A549 (cell line): Measurements from ENCODE around the gene SUCLA2. TPM values are rescaled to one million over a fixed set of nuclear protein-coding genes. Genes with fewer than 3 reads are reported as not detected.

Experiments used
- ATAC-seq, 2 experiments: fragments of 200-7000 bp in 1 of 2; fragments of >200 bp in 1 of 2; cut with Nextera tagmentation in 1 of 2; cut with Tn5 transposase in 1 of 2; 3 replicates each; pipeline versions ENCODE4 v1.8.0 to v1.9.1; 2018 to 2020; ENCODE audit warnings: mild to moderate bottlenecking in 1 of 2, moderate library complexity in 1 of 2
- CTCF ChIA-PET: fragments of 300-600 bp; sonication (Branson Sonifier 250); formaldehyde crosslinking; extraction: SDS; loops from one replicate; lab custom pipeline; 2021; ENCODE audit warnings: antibody characterized with exemption, inconsistent platforms; lab: Yijun Ruan, JAX
- POLR2A ChIA-PET: fragments of 350-600 bp; formaldehyde crosslinking; extraction: SDS; loops from one replicate; lab custom pipeline; 2021; ENCODE audit warnings: antibody characterized with exemption, inconsistent platforms; lab: Yijun Ruan, JAX
- DNase-seq, 2 experiments: peaks; one replicate each; pipeline versions ENCODE4 v3.0.0 to v3.0.0-alpha.2; 2011 to 2016; ENCODE audit warnings: low read depth in 1 of 2, low spot score in 1 of 2
- FAIRE-seq: peaks from 2 replicates; lab custom pipeline; 2011; peaks lifted over from hg19 to GRCh38; lab: Jason Lieb, UNC
- H3K27ac ChIP-seq, 2 experiments: fragments of >200 bp; sonication (Bioruptor Twin); formaldehyde crosslinking; 3 replicates each; pipeline ENCODE4 v1.5.1; 2016 to 2017
- H3K4me1 ChIP-seq: fragments of >200 bp; sonication (Bioruptor Twin); formaldehyde crosslinking; 3 replicates; pipeline ENCODE4 v1.6.1; 2016
- H3K4me2 ChIP-seq: fragments of >200 bp; sonication (Bioruptor Twin); formaldehyde crosslinking; 3 replicates; pipeline ENCODE4 v1.6.1; 2016
- H3K4me3 ChIP-seq: fragments of >200 bp; sonication (Bioruptor Twin); formaldehyde crosslinking; 3 replicates; pipeline ENCODE4 v1.5.1; 2016
- H3K9me3 ChIP-seq: fragments of >200 bp; sonication (Bioruptor Twin); formaldehyde crosslinking; 3 replicates; pipeline ENCODE4 v1.6.1; 2016
- ATOH8 ChIP-seq: fragments of 250-450 bp; sonication (Bioruptor Pico); IDR thresholded peaks from 2 replicates; pipeline ENCODE4 v1.5.0; 2020; ENCODE audit warnings: low read depth, mild to moderate bottlenecking, moderate library complexity
- CEBPB ChIP-seq, 2 experiments: fragments of >200 bp in 1 of 2; sonication (Bioruptor Twin) in 1 of 2; formaldehyde crosslinking in 1 of 2; IDR thresholded peaks; 2 replicates each; pipeline ENCODE4 v1.6.1; 2012 to 2016
- ELK1 ChIP-seq: fragments of 150-350 bp; IDR thresholded peaks from 2 replicates; pipeline ENCODE4 v1.6.1; 2014; ENCODE audit warnings: low read depth, mild to moderate bottlenecking, low read length
- ESRRA ChIP-seq: fragments of 150-350 bp; IDR thresholded peaks from 2 replicates; pipeline ENCODE4 v1.6.1; 2014; ENCODE audit warnings: mild to moderate bottlenecking, low read length, borderline replicate concordance
- HEYL ChIP-seq: fragments of 250-450 bp; sonication (Bioruptor Pico); IDR thresholded peaks from 2 replicates; pipeline ENCODE4 v1.8.0; 2021; ENCODE audit warnings: mild to moderate bottlenecking, moderate library complexity
- HOXA7 ChIP-seq: fragments of 250-450 bp; sonication (Bioruptor Pico); IDR thresholded peaks from 2 replicates; pipeline ENCODE4 v1.5.0; 2020; ENCODE audit warnings: mild to moderate bottlenecking, moderate library complexity
- JUN ChIP-seq, 2 experiments: fragments of >200 bp; sonication (Bioruptor Twin); formaldehyde crosslinking; IDR thresholded peaks; 2 replicates in 1 of 2; 3 replicates in 1 of 2; pipeline ENCODE4 v1.6.1; 2016 to 2017
- KDM5A ChIP-seq: fragments of 200-600 bp; sonication (generic); IDR thresholded peaks from 2 replicates; pipeline ENCODE4 v1.6.1; 2016; ENCODE audit warnings: antibody characterized with exemption, mild to moderate bottlenecking
- MAZ ChIP-seq: fragments of 150-350 bp; IDR thresholded peaks from 2 replicates; pipeline ENCODE4 v1.6.1; 2014; ENCODE audit warnings: antibody characterized with exemption, low read depth, low read length, borderline replicate concordance
- NFE2L2 ChIP-seq: fragments of 150-350 bp; conservative IDR thresholded peaks from 2 replicates; pipeline ENCODE4 v1.6.1; 2014; ENCODE audit warnings: low read length
- NPAS2 ChIP-seq: fragments of 250-450 bp; sonication (Bioruptor Pico); IDR thresholded peaks from 2 replicates; pipeline ENCODE4 v1.8.0; 2022; ENCODE audit warnings: mild to moderate bottlenecking, moderate library complexity, borderline replicate concordance
- PHF8 ChIP-seq: fragments of 200-600 bp; sonication (generic); IDR thresholded peaks from 2 replicates; pipeline ENCODE4 v1.6.1; 2016; ENCODE audit warnings: low read depth, mild to moderate bottlenecking, antibody characterized with exemption, moderate library complexity, borderline replicate concordance
- POLR2A ChIP-seq: IDR thresholded peaks from 2 replicates; pipeline ENCODE4 v1.6.1; 2012; ENCODE audit warnings: mild to moderate bottlenecking, low read length
- POLR2AphosphoS2 ChIP-seq: conservative IDR thresholded peaks from 2 replicates; pipeline ENCODE4 v1.6.1; 2012; ENCODE audit warnings: low read length, improper control_type of control experiment, inconsistent platforms
- RAD21 ChIP-seq, 2 experiments: fragments of >200 bp in 1 of 2; sonication (Bioruptor Twin) in 1 of 2; formaldehyde crosslinking in 1 of 2; IDR thresholded peaks in 1 of 2; conservative IDR thresholded peaks in 1 of 2; 2 replicates in 1 of 2; 3 replicates in 1 of 2; pipeline ENCODE4 v1.6.1; 2012 to 2018; ENCODE audit warnings: inconsistent platforms in 1 of 2
- RARB ChIP-seq: fragments of 250-450 bp; sonication (Bioruptor Pico); IDR thresholded peaks from 2 replicates; pipeline ENCODE4 v1.8.0; 2021; ENCODE audit warnings: mild to moderate bottlenecking, moderate library complexity
- RFX5 ChIP-seq: fragments of 450-650 bp; IDR thresholded peaks from 2 replicates; pipeline ENCODE4 v1.7.1; 2014; ENCODE audit warnings: antibody characterized with exemption, mild to moderate bottlenecking, moderate library complexity
- RNF2 ChIP-seq: fragments of 200-600 bp; sonication (generic); IDR thresholded peaks from 2 replicates; pipeline ENCODE4 v1.6.1; 2016; ENCODE audit warnings: low read depth, mild to moderate bottlenecking, antibody characterized with exemption, moderate library complexity, borderline replicate concordance
- USF2 ChIP-seq: fragments of 450-650 bp; IDR thresholded peaks from 2 replicates; pipeline ENCODE4 v1.6.1; 2014; ENCODE audit warnings: antibody characterized with exemption
- ZC3H11A ChIP-seq: fragments of 450-650 bp; IDR thresholded peaks from 2 replicates; pipeline ENCODE4 v1.6.1; 2014; ENCODE audit warnings: antibody characterized with exemption, mild to moderate bottlenecking
- ZFP36 ChIP-seq: fragments of 450-650 bp; IDR thresholded peaks from 2 replicates; pipeline ENCODE4 v1.6.1; 2014; ENCODE audit warnings: borderline replicate concordance; ENCODE audit not compliant: partially characterized antibody
- ZNF302 ChIP-seq: fragments of 250-450 bp; sonication (Bioruptor Pico); IDR thresholded peaks from 2 replicates; pipeline ENCODE4 v1.9.0; 2021; ENCODE audit warnings: inconsistent platforms, mild to moderate bottlenecking, moderate library complexity
- WGBS: methylation state at CpG from one replicate; pipeline ENCODE4 v1.1.6; 2017; ENCODE audit errors: missing lambda C conversion rate; 5-methylcytosine and 5-hydroxymethylcytosine counted together
- polyA plus RNA-seq, 4 experiments: library from polyadenylated mRNA; depleted of rRNA in 3 of 4; stranded (reverse); fragments of >200 nt; fragmentation: RNase III in 1 of 4; extraction: RNeasy Plus Mini Kit Qiagen cat#74134 plus additional on column Dnase treatment in 1 of 4; gene quantifications; 2 replicates in 3 of 4; 3 replicates in 1 of 4; pipeline ENCODE4 v1.2.3, GENCODE V29; 2011 to 2017
- TF ChIP-seq, protein P1 (sequence below): fragments of 200-600 bp; sonication (generic); IDR thresholded peaks from 2 replicates; pipeline ENCODE4 v1.6.1; 2016; ENCODE audit warnings: antibody characterized with exemption, mild to moderate bottlenecking, moderate library complexity
- TF ChIP-seq, protein P2 (sequence below): IDR thresholded peaks from 2 replicates; pipeline ENCODE4 v1.6.1; 2012

Gene SUCLA2
- polyA plus RNA-seq, 2 of the 4 experiments (the other 2 are of a cell fraction), result 52.6 to 65.4 TPM

GRCh38 chr13:47962237-47962636 is 38.8 kb downstream of the SUCLA2 start:
- CTCF ChIA-PET, result no interaction called here

GRCh38 chr13:47959468-47960247 is 41.4 kb downstream of the SUCLA2 start:
- H3K4me1 ChIP-seq, result no peaks in the 10 kb centered on the region
- no peak overlapping the region for H3K27ac ChIP-seq
- no peak overlapping the region for H3K4me3 ChIP-seq
- WGBS, result 92% methylated on average over 2 of the region's 4 CpGs
- H3K9me3 ChIP-seq, result peaks cover 34% of the 10 kb centered on the region
- POLR2A ChIA-PET, result no interaction called here
- CTCF ChIA-PET, result interaction anchor here (1.0 kb wide), 1 partner anchor 75 kb away, joined by 3 read pairs; no protein-coding TSS in a partner anchor
- DNase-seq (no peak), FAIRE-seq (no peak), ATAC-seq (no peak)
- no peak overlapping the region for H3K4me2 ChIP-seq
- TF ChIP-seq ZFP36 (peak; percentile 75), ZNF302 (no peak)
- TF ChIP-seq, all 56 proteins: peak for 1

More at GRCh38 chr13:47962237-47962636, 38.8 kb downstream of the SUCLA2 start:
- TF ChIP-seq RFX5, result no peak
- no peak for TF ChIP-seq RAD21 (conservative IDR thresholded peaks at IDR 0.05 in 1 of 2, IDR thresholded peaks at IDR 0.05 in 1 of 2)
- no peak for TF ChIP-seq JUN (IDR thresholded peaks at IDR 0.05)
- no peak for TF ChIP-seq PHF8
- no peak for TF ChIP-seq RNF2
- no peak for TF ChIP-seq NFE2L2
- TF ChIP-seq CEBPB (IDR thresholded peaks at IDR 0.05), result no peak
- no peak for TF ChIP-seq USF2
- TF ChIP-seq, protein P1, sequence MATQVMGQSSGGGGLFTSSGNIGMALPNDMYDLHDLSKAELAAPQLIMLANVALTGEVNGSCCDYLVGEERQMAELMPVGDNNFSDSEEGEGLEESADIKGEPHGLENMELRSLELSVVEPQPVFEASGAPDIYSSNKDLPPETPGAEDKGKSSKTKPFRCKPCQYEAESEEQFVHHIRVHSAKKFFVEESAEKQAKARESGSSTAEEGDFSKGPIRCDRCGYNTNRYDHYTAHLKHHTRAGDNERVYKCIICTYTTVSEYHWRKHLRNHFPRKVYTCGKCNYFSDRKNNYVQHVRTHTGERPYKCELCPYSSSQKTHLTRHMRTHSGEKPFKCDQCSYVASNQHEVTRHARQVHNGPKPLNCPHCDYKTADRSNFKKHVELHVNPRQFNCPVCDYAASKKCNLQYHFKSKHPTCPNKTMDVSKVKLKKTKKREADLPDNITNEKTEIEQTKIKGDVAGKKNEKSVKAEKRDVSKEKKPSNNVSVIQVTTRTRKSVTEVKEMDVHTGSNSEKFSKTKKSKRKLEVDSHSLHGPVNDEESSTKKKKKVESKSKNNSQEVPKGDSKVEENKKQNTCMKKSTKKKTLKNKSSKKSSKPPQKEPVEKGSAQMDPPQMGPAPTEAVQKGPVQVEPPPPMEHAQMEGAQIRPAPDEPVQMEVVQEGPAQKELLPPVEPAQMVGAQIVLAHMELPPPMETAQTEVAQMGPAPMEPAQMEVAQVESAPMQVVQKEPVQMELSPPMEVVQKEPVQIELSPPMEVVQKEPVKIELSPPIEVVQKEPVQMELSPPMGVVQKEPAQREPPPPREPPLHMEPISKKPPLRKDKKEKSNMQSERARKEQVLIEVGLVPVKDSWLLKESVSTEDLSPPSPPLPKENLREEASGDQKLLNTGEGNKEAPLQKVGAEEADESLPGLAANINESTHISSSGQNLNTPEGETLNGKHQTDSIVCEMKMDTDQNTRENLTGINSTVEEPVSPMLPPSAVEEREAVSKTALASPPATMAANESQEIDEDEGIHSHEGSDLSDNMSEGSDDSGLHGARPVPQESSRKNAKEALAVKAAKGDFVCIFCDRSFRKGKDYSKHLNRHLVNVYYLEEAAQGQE, result no peak
- TF ChIP-seq, protein P2, sequence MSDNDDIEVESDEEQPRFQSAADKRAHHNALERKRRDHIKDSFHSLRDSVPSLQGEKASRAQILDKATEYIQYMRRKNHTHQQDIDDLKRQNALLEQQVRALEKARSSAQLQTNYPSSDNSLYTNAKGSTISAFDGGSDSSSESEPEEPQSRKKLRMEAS, result no peak
- TF ChIP-seq HOXA7 (CRISPR knock-in tag), result no peak
- no peak for TF ChIP-seq ESRRA
- no peak for TF ChIP-seq POLR2AphosphoS2
- TF ChIP-seq RARB (CRISPR knock-in tag), result no peak
- TF ChIP-seq MAZ, result no peak
- TF ChIP-seq, all 56 proteins: peak for 0
- Histone ChIP-seq H3K9me3 (peaks cover 24% of the 10 kb centered on the region), H3K27ac (no peak overlapping the region), H3K4me3 (no peak overlapping the region), H3K4me2 (no peak overlapping the region), H3K4me1 (no peaks in the 10 kb centered on the region)
- WGBS, result 82% methylated on average over 1 of the region's 1 CpG
- DNase-seq (no peak), ATAC-seq (no peak), FAIRE-seq (no peak)
- POLR2A ChIA-PET, result no interaction called here

- no peak for DNase-seq
- ChIA-PET POLR2A (no interaction called here), CTCF (no interaction called here)
- no peak for TF ChIP-seq KDM5A
- no peak for TF ChIP-seq ZFP36
- no peak for TF ChIP-seq PHF8
- no peak for TF ChIP-seq HEYL (CRISPR knock-in tag)
- no peak for TF ChIP-seq NPAS2 (CRISPR knock-in tag)
- TF ChIP-seq ZC3H11A, result no peak
- TF ChIP-seq ATOH8, result no peak
- TF ChIP-seq ELK1, result no peak
- TF ChIP-seq RARB (CRISPR knock-in tag), result no peak
- TF ChIP-seq USF2, result no peak
- no peak for TF ChIP-seq POLR2A
- TF ChIP-seq, all 56 proteins: peak for 0
- Histone ChIP-seq H3K4me1 (no peaks in the 10 kb centered on the region), H3K4me3 (no peak overlapping the region), H3K27ac (no peak overlapping the region), H3K4me2 (no peak overlapping the region), H3K9me3 (peaks cover 34% of the 10 kb centered on the region)
- ATAC-seq (no peak), FAIRE-seq (no peak)
- WGBS, result 94% methylated on average over 4 of the region's 5 CpGs
These were observed 44.0 kb downstream of the SUCLA2 start for GRCh38 chr13:47957073-47957472.
